Medulla oblongata (tissue), 1 donor: ENCODE measurements around the gene MAML2.
A peak's percentile ranks its signal among the peaks of the same experiment; 100 is the strongest.

Experiments used
- DNase-seq: peaks from one replicate; pipeline ENCODE4 v3.0.0-alpha.2; 2015; ENCODE audit errors: extremely low spot score

The MAML2 gene

GRCh38 chr11:96342961-96343711 lies at the start of gene MAML2:
Gene MAML2 (minus strand): TSS chr11:96343195. CDS start chr11:96341895, 1,300 bp downstream.
- DNase-seq: peak; percentile 98

- DNase-seq: no peak
These were observed 48.8 kb upstream of the MAML2 start for GRCh38 chr11:96391698-96392307.

GRCh38 chr11:96390488-96390792 lies 47.4 kb upstream of the MAML2 start:
- no peak for DNase-seq

- peak; percentile 97 for DNase-seq
These were observed 46.9 kb upstream of the MAML2 start, which contains the start of the genes CCDC82 and JRKL for GRCh38 chr11:96389720-96390487. Gene CCDC82 (minus strand): TSS chr11:96389912. CDS start chr11:96384747, 5,165 bp downstream. Gene JRKL (plus strand): TSS chr11:96390013. CDS start chr11:96390650, 637 bp downstream.

- peak; percentile 33 for DNase-seq
These were observed 46.1 kb upstream of the MAML2 start for GRCh38 chr11:96388891-96389719.

GRCh38 chr11:96385187-96385586 lies 42.2 kb upstream of the MAML2 start:
- DNase-seq: no peak

GRCh38 chr11:96384156-96384555 lies 41.2 kb upstream of the MAML2 start:
- DNase-seq: no peak

- DNase-seq: no peak
These were observed 33.8 kb upstream of the MAML2 start for GRCh38 chr11:96376796-96377195.

GRCh38 chr11:96373826-96374225 lies 30.8 kb upstream of the MAML2 start:
- DNase-seq: no peak

- no peak for DNase-seq
These were observed 24.3 kb upstream of the MAML2 start for GRCh38 chr11:96367342-96367741.

- no peak for DNase-seq
These were observed 23.0 kb upstream of the MAML2 start for GRCh38 chr11:96366024-96366423.

GRCh38 chr11:96365493-96365892 lies 22.5 kb upstream of the MAML2 start:
- no peak for DNase-seq

GRCh38 chr11:96361778-96362177 lies 18.8 kb upstream of the MAML2 start:
- no peak for DNase-seq

GRCh38 chr11:96358321-96358720 lies 15.3 kb upstream of the MAML2 start:
- no peak for DNase-seq

- DNase-seq: no peak
These were observed 14.8 kb upstream of the MAML2 start for GRCh38 chr11:96357794-96358193.

- DNase-seq: no peak
These were observed 13.9 kb upstream of the MAML2 start for GRCh38 chr11:96356848-96357247.

- no peak for DNase-seq
These were observed 708 bp downstream of the MAML2 start for GRCh38 chr11:96342014-96342960.

GRCh38 chr11:96341211-96342013 lies 1.6 kb downstream of the MAML2 start:
- peak; percentile 78 for DNase-seq

GRCh38 chr11:96340555-96340885 lies 2.5 kb downstream of the MAML2 start:
- DNase-seq: peak; percentile 50
